ENCODE results near the gene GLP2R.
"Not testable (repeated sequence)": the region's sequence is repeated elsewhere in the genome, so short reads cannot be mapped to it uniquely, and the experiment has no call there.

GLP2R gene, protein sequence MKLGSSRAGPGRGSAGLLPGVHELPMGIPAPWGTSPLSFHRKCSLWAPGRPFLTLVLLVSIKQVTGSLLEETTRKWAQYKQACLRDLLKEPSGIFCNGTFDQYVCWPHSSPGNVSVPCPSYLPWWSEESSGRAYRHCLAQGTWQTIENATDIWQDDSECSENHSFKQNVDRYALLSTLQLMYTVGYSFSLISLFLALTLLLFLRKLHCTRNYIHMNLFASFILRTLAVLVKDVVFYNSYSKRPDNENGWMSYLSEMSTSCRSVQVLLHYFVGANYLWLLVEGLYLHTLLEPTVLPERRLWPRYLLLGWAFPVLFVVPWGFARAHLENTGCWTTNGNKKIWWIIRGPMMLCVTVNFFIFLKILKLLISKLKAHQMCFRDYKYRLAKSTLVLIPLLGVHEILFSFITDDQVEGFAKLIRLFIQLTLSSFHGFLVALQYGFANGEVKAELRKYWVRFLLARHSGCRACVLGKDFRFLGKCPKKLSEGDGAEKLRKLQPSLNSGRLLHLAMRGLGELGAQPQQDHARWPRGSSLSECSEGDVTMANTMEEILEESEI

DNA sequence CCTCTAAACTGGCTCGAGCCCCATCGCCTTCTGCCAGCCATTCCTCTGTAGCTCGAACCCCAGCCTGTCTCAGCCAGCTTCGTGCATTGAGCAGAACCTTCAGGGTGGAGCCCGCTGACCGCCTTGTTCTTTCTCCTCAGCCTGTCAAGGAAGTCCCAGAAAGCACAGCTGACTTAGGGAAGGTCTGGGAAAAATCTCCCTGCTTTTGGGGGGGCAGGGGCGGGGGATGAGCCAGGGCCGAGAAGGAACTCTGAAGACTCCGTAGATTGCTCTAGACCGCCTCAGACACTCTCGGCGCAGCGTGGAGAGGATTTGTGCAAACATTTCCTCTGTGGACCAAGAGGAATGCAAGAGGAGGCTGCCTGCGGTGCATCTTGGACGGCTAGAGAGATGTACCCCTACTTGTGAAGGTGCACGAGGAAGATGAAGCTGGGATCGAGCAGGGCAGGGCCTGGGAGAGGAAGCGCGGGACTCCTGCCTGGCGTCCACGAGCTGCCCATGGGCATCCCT, at the start of gene GLP2R:
Gene GLP2R (plus strand): TSS at position 284 of the 510 bp plus-strand sequence. CDS start 140 bp downstream, at position 424.
- DNase-seq (ENCODE audit: low read depth in 2 of 2), result no peak

DNA sequence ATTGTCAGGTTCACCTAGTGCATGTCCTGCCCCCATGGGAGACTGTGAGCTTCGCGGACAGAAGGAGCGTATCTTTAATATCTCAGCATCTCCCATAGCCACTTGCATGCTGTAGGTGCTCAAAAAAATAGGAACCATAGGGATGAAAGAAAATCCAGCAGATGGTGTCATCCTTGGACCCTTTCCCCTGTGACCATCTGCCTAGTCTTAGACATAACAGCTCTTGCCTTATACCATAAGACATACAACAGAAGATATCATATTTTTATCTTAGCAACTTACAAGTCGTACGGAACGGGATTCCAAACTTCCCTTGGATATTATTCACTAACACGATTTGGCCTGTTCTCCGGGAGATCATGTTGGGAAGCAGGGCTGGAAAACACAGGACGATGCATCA, 48.8 kb upstream of the GLP2R start:
- DNase-seq (ENCODE audit: low read depth in 2 of 2), result no peak

DNA sequence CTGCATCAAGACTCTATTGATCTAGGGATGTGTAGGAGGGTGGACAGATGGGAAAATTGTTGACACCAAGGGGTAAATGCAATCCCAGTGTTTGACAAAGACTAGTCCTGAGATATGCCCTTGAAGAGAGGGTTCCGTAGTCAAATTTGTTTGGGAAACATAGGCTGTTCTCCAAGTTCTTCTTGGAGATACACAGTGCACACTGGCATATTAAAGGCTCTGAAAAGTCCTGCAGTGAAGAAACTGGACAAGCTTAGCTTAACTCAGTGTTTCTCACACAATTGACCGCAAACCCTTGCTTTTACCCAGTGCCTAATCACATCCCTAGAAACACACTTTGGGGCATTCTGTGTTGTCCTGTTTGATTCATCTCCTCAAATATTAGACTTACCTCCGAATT, 45.2 kb upstream of the GLP2R start:
- DNase-seq (ENCODE audit: low read depth in 2 of 2), result no peak

DNA sequence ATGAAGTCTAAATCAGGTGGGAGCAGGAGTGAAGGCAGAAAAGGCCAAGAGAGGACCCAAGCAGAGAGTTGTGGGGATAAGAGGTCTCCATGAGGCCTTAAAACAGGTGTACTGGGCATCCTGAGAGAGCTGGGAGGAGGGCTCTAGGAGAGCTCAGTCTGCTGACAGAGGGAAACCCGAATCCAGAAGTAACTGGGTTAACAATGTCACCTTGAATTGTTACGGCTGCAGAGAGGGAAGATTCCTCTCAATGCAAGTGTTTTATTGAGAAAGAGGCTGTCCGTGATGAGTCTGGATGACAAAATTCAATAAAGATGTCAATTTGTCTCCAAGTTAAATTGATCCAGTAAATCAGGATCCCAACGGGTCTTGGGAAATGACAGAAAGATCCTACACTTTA, 42.7 kb upstream of the GLP2R start:
- no peak for DNase-seq (ENCODE audit: low read depth in 2 of 2)

DNA sequence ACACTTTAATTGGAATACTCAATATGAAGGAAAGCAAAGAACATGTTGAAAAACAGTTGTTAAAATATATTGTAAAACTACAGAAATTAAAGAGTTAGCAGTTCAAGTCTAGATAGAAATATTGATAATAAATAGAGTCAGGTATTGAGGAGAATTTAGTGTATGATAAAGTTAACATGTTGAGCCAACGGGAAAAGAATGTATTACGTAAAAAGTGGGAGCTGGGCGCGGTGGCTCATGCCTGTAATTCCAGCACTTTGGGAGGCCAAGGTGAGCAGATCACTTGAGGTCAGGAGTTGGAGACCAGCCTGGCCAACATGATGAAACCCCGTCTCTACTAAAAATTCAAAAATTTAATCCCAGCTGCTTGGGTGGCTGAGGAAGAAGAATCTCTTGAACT, 42.3 kb upstream of the GLP2R start:
- not testable (repeated sequence) for DNase-seq (ENCODE audit: low read depth in 2 of 2)

DNA sequence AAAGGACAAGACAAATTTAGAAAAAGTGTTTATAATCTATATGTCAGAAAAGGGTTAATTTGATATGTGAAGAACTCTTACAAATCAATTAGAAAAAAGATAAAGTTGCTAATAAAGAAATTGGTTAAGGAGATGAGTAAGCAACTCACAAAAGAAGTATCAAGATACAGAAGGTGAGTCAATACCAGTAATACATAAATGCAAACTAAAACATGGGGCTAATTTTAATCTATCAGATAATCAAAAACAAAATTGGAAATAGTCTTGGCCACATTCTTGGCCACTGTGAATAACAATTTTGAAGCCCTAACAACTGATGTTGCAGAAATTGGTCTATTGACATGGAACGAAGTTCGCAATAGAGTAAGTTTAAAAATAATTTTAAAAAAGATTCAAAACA, 41.2 kb upstream of the GLP2R start:
- no peak for DNase-seq (ENCODE audit: low read depth in 2 of 2)

DNA sequence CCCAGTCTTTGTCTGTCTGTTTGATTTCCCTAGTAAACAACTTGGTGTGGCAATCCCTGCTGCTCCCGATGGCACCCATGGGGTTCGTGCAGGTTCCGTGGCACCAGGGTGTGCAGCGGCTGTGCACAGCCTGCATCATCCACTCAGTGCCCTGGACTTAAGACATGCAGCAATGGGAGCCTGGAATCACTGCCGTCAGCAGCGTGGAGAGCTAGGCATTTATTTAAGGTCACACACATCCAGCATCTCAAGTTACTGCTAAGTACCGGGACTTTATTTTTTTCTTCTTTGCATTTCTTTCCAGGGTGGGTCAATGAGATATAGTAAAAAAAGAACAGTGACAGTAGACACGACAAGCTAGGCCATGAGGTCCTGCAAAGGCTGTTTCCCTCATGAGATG, 37.1 kb upstream of the GLP2R start:
- DNase-seq (ENCODE audit: low read depth in 2 of 2), result no peak

DNA sequence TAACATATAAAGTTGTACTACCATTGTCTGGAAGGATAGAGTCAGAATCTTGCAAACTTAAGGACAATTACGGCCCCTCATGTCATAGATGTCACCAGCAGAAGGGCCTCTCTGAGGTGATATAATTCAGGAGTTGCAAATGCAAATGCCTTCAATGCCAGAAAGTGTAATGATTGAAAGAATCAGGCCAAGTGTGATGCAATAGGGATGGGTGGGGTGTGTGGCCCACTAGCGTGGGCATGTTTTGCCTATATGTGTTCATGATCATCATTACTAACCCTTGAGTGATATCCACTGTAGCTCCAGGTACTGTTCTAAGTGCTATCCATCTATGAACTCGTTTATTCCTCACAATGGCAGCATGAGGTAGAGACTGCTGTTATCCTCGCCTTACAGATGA, 35.4 kb upstream of the GLP2R start:
- DNase-seq (ENCODE audit: low read depth in 2 of 2), result no peak

DNA sequence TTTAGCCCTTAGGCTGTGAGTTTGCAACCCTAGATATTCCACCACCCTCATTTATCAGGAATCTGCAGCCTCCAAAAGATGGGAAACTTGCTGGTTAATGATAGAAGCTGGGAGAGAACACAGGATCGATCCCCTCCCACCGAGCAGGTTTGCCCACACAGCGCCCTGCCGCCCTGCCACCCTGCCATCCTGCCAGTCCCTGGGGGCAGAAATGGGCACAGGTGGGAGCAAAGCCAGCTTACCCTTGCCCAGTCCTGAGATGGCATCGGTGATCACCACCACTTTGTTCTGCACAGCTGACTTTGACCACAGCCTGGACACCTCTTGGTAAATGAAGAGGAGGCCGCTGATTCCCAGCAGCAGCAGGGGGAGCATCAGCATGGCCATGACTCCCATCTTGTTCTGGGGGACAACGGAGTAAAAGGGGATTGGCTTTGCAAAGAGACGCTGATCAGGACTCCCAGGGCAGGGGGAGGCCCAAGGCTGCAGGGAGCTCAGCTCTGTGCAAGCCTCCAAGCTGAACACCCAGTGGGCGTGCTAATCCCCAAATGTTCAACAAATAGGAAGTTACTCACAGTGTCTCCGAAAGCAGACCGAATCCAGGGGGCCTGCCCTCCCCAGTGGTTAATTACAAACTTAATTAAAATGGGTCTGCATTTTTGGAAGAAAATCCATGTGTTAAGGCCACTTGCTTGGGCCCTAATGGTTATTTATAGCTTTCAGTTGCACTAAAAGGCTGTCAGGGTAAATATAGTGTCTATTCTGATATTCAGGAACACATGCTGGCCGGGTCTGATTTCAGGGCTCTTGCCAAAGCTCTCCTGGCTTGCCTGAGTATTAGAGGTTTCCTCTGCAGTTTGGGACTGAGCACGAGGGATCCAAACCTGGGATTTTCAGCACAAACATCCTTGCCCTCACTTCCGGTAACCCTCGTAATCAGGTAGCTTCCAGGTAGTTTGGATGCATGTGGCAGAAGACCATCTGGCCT, 34.5 kb upstream of the GLP2R start, which contains the start of gene DHRS7C:
Gene DHRS7C (minus strand): TSS at position 704 of the 988 bp plus-strand sequence. CDS start 308 bp downstream, at position 396.
- no peak for DNase-seq (ENCODE audit: low read depth in 2 of 2)

DNA sequence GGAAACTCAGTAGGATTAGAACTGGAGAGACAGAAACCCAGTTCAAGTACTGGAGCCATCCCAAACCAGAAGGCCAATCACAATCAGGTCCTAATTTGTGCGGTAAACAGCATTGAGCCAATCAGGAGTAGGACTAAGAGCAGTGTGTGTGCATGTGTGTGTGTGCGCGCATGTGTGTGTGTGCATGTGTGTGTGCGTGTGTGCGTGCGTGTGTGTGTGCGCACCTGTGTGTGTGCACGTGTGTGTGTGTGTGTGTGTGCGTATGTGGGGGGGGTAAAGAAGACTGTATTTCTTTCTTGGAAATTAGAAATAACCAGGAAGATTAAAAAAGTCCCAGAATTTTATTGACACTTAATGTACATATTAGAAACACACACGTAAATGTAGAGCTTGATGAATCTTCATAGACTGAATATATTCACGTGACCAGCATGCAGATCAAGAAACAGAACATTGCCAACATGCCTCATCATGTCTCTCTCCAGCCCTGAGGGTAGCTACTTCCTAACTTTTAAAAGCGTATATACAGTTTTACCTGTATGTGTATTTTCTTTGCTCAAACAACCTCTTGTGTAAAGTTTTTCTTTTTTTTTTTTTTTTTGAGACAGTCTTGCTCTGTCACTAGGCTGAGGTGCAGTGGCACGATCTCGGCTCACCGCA, 33.4 kb upstream of the GLP2R start:
- DNase-seq (ENCODE audit: low read depth in 2 of 2), result no peak

DNA sequence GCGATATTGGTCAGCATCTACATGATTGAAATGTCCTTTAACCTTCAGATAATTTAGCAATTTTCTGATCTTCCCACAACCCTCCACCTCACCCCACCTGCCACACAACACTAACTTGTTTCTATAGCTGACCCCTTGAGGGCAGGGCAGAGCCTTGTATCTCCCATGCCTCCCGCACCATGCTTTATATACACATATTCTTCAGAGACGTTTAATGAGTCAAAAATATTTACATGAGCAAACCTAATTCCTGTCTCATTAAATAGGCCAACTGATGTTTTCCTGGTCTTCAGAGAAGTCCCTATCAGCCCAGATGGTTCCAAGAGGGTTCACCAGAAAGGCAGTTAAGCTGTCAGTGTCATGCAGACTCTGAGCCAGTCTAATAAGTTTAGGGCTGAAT, 27.7 kb upstream of the GLP2R start:
- no peak for DNase-seq (ENCODE audit: low read depth in 2 of 2)

DNA sequence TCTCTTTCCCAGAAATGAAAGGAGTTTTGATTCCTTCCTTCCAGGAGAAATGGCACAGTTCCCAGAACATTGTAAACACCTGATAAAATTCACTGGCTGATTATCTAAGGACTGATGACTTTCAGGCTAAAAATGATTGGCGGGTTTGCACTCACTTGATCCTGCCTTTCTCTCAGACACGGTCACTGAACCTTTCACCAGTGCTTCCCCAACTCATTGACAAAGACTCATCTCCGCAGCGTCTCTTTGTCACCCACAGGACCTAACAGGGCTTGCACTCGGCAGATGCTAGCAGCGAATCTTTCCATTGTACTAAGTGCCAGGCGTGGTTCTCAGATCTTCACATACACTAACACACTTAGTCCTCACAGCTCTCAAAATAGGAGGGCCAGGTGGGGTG, 27.0 kb upstream of the GLP2R start:
- DNase-seq (ENCODE audit: low read depth in 2 of 2), result no peak

DNA sequence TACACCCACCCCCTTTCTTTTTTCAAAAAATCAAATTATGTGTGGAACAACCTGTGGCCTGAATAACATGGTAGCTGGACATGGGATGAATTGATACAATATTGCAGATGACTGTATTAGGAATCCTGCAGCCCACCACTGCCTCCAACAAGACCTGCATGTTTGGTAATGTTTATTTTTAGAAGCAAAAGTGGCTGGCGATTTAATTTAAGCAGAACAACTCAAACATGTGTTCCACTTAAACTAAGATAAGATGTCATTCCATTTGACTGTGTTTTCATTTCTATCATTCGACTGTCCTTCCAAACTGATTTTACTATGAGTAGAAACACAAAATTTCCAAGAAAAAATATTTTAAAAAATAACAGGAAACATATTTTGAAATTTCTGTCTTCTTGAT, 24.2 kb upstream of the GLP2R start:
- DNase-seq (ENCODE audit: low read depth in 2 of 2), result no peak

DNA sequence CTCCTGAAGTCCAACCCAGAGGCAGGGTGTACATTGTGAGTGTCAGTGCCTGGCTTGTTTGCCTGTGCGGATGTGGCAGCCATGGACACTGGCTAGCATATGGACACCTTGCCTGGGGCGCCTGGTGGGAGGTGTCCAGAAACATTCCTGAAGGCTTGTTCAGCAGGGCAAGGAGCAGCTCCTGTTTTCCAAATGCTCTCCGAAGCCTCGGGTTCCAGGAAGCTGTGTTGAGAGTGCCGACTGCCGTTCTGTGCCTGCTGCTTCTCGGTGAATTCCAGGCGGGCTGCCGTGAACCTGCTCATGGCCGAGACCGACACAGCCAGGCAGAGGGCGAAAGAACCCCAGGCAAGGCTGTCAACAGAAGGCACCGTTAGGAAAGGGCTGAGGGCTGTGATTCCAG, 23.4 kb upstream of the GLP2R start:
- DNase-seq (ENCODE audit: low read depth in 2 of 2), result no peak

DNA sequence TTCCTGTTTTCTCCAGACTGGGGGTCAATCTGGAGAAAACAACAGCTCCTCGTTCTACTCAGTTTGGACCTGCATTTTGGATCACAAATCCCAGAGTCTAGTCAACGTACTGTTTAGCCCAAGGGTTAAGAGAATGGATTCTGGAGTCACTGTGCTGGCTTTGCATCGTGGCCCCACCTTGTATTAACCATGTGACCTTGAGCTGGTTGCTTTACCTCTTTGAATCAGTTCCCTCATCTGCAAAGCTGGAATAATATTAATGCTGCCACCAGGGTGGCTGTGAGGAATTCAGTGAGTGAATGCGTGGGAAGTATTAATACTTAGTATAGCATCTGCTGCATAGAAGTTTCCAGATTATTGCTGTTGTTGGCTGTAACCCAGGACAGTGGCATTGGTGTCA, 23.0 kb upstream of the GLP2R start:
- no peak for DNase-seq (ENCODE audit: low read depth in 2 of 2)

DNA sequence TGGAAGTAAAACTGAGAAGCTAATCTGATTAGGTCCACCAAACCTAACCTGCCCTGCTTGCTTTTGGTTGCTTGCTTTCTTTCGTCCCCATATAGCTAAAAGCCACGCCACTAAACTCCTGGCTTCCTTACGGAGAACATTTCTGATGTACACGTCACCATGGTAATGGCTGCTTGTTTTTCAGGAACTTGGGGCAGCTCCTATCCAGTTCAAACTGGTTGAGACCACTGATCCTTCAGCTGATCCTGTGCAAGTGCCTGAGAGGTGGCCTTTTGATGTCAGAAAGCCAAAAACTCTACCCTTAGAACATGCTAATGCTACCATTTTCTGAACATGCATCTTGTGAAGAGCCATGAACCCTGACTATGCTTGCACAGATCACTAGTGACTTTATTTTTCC, 20.0 kb upstream of the GLP2R start:
- no peak for DNase-seq (ENCODE audit: low read depth in 2 of 2)

DNA sequence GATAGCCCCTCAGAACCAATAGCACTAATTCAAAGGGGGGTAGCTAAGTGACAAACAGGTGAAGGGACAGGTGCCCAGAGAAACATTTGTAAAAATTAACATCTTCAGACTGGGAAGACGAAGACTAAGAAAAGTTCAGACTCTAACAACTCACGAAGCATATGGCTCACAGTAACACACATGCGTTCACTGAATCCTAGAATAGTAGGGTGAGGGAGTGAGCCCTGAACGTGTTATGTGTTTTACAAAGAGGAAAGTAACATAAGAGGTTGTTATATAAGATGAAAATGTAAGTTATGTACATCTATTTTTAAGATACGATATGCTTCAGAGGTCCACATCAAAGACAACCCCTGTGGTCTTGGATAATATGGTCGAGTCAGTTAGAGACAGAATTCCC, 19.0 kb upstream of the GLP2R start:
- DNase-seq (ENCODE audit: low read depth in 2 of 2), result no peak

DNA sequence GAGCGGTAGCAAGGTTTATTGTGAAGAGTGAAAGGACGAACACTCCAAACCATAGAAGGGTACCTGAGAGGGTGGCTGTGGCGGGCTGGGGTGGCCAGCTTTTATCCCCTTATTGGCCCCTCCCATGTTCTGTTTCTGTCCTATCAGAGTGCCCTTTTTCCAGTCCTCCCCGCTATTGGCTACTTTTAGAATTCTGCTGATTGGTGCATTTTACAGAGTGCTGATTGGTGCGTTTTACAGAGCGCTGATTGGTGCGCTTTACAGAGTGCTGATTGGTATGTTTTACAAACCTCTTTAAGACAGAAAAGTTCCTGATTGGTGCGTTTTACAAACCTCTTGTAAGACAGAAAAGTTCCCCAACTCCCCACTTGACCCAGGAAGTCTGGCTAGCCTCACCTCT, 16.3 kb upstream of the GLP2R start:
- DNase-seq (ENCODE audit: low read depth in 2 of 2), result no peak

DNA sequence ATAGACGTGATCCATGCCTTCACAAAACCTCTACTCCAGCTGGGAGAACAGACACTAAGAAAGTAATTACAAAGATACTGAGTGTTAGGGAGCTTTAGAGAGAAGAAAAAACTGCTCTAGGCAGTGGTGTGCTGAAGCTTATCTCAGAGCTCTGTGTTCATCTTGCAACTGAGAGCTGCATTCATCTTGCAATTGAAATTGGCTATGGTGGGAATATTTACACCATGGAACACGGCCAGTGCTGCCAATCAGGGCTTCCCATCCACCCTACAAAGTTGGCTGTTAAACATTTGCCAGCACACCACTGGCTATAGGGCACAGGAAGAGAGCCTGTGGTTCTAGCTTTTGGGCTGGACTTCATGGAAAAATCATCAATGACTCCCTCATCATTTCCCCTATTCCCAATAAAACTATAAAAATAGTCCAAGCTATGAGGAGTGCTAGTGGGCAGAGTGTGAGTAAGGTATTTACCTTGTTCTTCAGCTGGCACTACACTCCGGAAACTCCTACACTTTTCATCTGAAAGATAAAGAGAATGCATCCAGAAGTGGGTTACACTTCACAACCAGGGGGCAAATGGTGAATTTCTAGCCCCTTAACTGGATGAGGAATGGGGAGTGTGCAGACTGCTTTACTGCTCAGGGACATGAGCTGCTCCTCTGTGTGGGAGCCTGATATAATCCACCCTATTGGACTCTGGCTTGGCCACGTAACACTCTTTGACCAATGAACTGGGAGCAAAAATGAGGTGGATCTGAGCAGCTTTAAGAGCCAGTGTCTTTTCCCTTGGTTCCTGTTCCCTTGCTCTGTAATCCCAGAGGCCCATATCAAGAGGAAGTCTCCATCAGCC, 15.4 kb upstream of the GLP2R start:
- no peak for DNase-seq (ENCODE audit: low read depth in 2 of 2)

DNA sequence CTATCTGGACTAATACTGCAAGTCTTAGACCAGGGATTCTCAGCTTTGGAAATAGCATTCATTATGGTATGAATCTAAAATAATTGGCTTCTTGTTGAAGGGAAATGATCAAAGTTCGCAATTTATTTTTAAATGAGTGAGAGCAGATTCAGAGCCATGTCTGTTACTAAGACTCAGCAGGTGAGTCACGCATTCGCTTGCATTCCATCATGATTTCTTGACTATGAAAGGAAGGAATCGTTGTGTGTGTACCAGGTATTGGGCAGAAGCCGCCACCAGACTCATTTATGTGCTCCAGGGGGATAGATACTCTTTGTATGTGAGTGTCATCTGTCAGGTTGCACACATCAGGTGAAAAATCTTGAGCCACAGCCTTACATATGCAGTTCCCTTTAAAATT, 14.6 kb upstream of the GLP2R start:
- DNase-seq (ENCODE audit: low read depth in 2 of 2), result no peak

DNA sequence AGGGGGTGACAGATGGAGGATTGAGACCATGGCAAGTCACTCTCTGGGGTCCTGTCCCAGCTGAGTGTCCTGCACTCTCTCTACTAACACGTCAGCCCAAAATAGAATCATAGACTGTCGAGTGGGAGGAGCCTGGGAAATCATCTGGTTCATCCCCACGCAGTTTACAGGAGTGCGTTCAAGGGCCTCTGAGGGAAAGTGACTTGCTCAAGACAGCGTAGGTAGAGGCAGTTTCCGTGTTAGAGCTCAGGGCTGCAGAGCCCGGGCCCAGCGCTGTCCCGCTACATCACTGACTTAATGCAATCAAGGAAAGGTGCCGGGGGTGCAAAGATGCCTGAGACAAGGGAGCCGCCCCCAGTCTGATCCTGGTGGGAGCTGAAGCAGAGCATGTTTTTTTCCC, 14.2 kb upstream of the GLP2R start:
- DNase-seq (ENCODE audit: low read depth in 2 of 2), result no peak

Data from stimulated activated CD8-positive, alpha-beta memory T cell treated with anti-CD3 and anti-CD28 coated beads, Interleukin-7, amount 100 ng/mL, for 4 hours (primary cell).